Activated CD8-positive, alpha-beta memory T cell treated with anti-CD3 and anti-CD28 coated beads, Interleukin-2, amount 50 U/mL, for 1 hour (primary cell): ENCODE data around the gene HTATSF1.

Experiments
- DNase-seq: peaks from one replicate; pipeline ENCODE4 v3.0.0-alpha.2; 2020; ENCODE audit errors: extremely low read depth

Gene HTATSF1

GRCh38 chrX:136497556-136498052 is at the start of gene HTATSF1:
HTATSF1 (plus strand) TSS chrX:136497592; CDS start chrX:136497685, 93 bp downstream.
- no peak for DNase-seq

- DNase-seq, result no peak
Measured at GRCh38 chrX:136447968-136448367, 49.4 kb upstream of the HTATSF1 start.

- DNase-seq, result no peak
Measured at GRCh38 chrX:136450050-136450830, 47.2 kb upstream of the HTATSF1 start.

- DNase-seq, result no peak
Measured at GRCh38 chrX:136452614-136453013, 44.8 kb upstream of the HTATSF1 start.

- no peak for DNase-seq
Measured at GRCh38 chrX:136453114-136453513, 44.3 kb upstream of the HTATSF1 start.

- DNase-seq, result no peak
Measured at GRCh38 chrX:136453771-136454170, 43.6 kb upstream of the HTATSF1 start.

- no peak for DNase-seq
Measured at GRCh38 chrX:136456133-136456532, 41.3 kb upstream of the HTATSF1 start.

GRCh38 chrX:136457303-136457917 is 40.0 kb upstream of the HTATSF1 start:
- DNase-seq, result no peak

GRCh38 chrX:136464589-136464988 is 32.8 kb upstream of the HTATSF1 start:
- DNase-seq, result no peak

- DNase-seq, result no peak
Measured at GRCh38 chrX:136467303-136467702, 30.1 kb upstream of the HTATSF1 start.

- no peak for DNase-seq
Measured at GRCh38 chrX:136468391-136469103, 28.8 kb upstream of the HTATSF1 start.

GRCh38 chrX:136473663-136474062 is 23.7 kb upstream of the HTATSF1 start:
- no peak for DNase-seq

- no peak for DNase-seq
Measured at GRCh38 chrX:136475236-136475635, 22.2 kb upstream of the HTATSF1 start.

- no peak for DNase-seq
Measured at GRCh38 chrX:136476501-136476900, 20.9 kb upstream of the HTATSF1 start.

- no peak for DNase-seq
Measured at GRCh38 chrX:136477026-136477425, 20.4 kb upstream of the HTATSF1 start.

GRCh38 chrX:136480383-136480782 is 17.0 kb upstream of the HTATSF1 start:
- no peak for DNase-seq

- DNase-seq, result no peak
Measured at GRCh38 chrX:136487647-136488046, 9.7 kb upstream of the HTATSF1 start, which contains the start of gene BRS3. BRS3 (plus strand) TSS chrX:136487947; CDS start chrX:136488115, 168 bp downstream.

GRCh38 chrX:136488706-136489105 is 8.7 kb upstream of the HTATSF1 start:
- no peak for DNase-seq

GRCh38 chrX:136491832-136492231 is 5.6 kb upstream of the HTATSF1 start:
- no peak for DNase-seq

- DNase-seq, result no peak
Measured at GRCh38 chrX:136493011-136493410, 4.4 kb upstream of the HTATSF1 start.

- no peak for DNase-seq
Measured at GRCh38 chrX:136495043-136495442, 2.3 kb upstream of the HTATSF1 start.

GRCh38 chrX:136496186-136496763 is 1.1 kb upstream of the HTATSF1 start:
- no peak for DNase-seq
